Fibroblast of lung (primary cell): ENCODE data around the gene TDRD1. TPM values are rescaled to one million over a fixed set of nuclear protein-coding genes. Genes with fewer than 3 reads are reported as not detected.

Experiments used
- DNase-seq, 2 donors: peaks; one replicate each; pipeline versions ENCODE4 v3.0.0 to v3.0.0-alpha.2; 2010; ENCODE audit warnings: low read depth in 2 of 2
- H2AFZ ChIP-seq: 2 replicates; pipeline ENCODE4 v1.5.1; 2012; ENCODE audit warnings: low read length, control low read depth, inconsistent platforms
- H3K27ac ChIP-seq: 2 replicates; pipeline ENCODE4 v1.5.1; 2011; ENCODE audit warnings: low read length, control low read depth; ENCODE audit not compliant: insufficient read depth
- H3K27me3 ChIP-seq: 2 replicates; pipeline ENCODE4 v1.5.1; 2011; ENCODE audit warnings: mild to moderate bottlenecking, low read length; ENCODE audit not compliant: control insufficient read depth, insufficient read depth
- H3K36me3 ChIP-seq: 2 replicates; pipeline ENCODE4 v1.5.1; 2011; ENCODE audit warnings: low read length; ENCODE audit not compliant: control insufficient read depth, insufficient read depth
- H3K4me1 ChIP-seq: 2 replicates; pipeline ENCODE4 v1.5.1; 2011; ENCODE audit warnings: low read length; ENCODE audit not compliant: control insufficient read depth, insufficient read depth; ENCODE audit errors: extremely low read depth
- H3K4me2 ChIP-seq: 2 replicates; pipeline ENCODE4 v1.5.1; 2011; ENCODE audit warnings: low read length, control low read depth; ENCODE audit not compliant: insufficient read depth; ENCODE audit errors: extremely low read depth
- H3K4me3 ChIP-seq, 4 experiments: fragments of 200-600 bp in 1 of 4; sonication (generic) in 1 of 4; replicated peaks in 1 of 4; 2 replicates each; pipeline ENCODE4 v1.5.1; 2011 to 2016; ENCODE audit warnings: low read length in 4 of 4, low read depth in 3 of 4, mild to moderate bottlenecking in 3 of 4, control low read depth in 2 of 4, inconsistent platforms in 1 of 4, mixed read lengths in 1 of 4; ENCODE audit not compliant: insufficient read depth in 1 of 4; ENCODE audit errors: control extremely low read depth in 1 of 4
- H3K79me2 ChIP-seq: 2 replicates; pipeline ENCODE4 v1.5.1; 2012; ENCODE audit warnings: mild to moderate bottlenecking, low read length, inconsistent platforms; ENCODE audit not compliant: control insufficient read depth, insufficient read depth
- H3K9ac ChIP-seq: 2 replicates; pipeline ENCODE4 v1.5.1; 2011; ENCODE audit warnings: mild to moderate bottlenecking, low read length, control low read depth; ENCODE audit not compliant: insufficient read depth
- H3K9me3 ChIP-seq: 2 replicates; pipeline ENCODE4 v1.5.1; 2012; ENCODE audit warnings: low read depth, low read length; ENCODE audit not compliant: control insufficient read depth, insufficient read depth
- H4K20me1 ChIP-seq: 2 replicates; pipeline ENCODE4 v1.5.1; 2011; ENCODE audit warnings: low read length; ENCODE audit not compliant: control insufficient read depth, insufficient read depth; ENCODE audit errors: extremely low read depth
- EZH2 ChIP-seq: IDR thresholded peaks from 2 replicates; pipeline ENCODE4 v1.5.1; 2012; ENCODE audit warnings: low read length, control low read depth, mild to moderate bottlenecking; ENCODE audit errors: missing control alignments
- polyA plus RNA-seq, 2 donors: library from polyadenylated mRNA; depleted of rRNA in 1 of 2; stranded (reverse) in 1 of 2; unstranded in 1 of 2; fragments of >200 nt; gene quantifications; 2 replicates each; pipeline ENCODE4 v1.2.1, GENCODE V29; 2011 to 2012; ENCODE audit warnings: missing spikeins in 1 of 2
- total RNA-seq: library from RNA; depleted of rRNA; stranded (reverse); fragments of >200 nt; gene quantifications from 2 replicates; pipeline ENCODE4 v1.2.1, GENCODE V29; 2014
- TF ChIP-seq, protein P1 (sequence below), 2 donors: IDR thresholded peaks in 1 of 2; conservative IDR thresholded peaks in 1 of 2; 1 replicate in 1 of 2; 2 replicates in 1 of 2; pipeline ENCODE4 v1.5.1; 2011 to 2012; ENCODE audit warnings: low read length in 2 of 2, control low read depth in 1 of 2, inconsistent platforms in 1 of 2, low read depth in 1 of 2, mild to moderate bottlenecking in 1 of 2

The TDRD1 gene
- total and polyA plus RNA-seq, 2 donors (not counting 1 experiment from before 2014, with no cell fraction given) = 0.22 TPM; not detected in 1

DNA sequence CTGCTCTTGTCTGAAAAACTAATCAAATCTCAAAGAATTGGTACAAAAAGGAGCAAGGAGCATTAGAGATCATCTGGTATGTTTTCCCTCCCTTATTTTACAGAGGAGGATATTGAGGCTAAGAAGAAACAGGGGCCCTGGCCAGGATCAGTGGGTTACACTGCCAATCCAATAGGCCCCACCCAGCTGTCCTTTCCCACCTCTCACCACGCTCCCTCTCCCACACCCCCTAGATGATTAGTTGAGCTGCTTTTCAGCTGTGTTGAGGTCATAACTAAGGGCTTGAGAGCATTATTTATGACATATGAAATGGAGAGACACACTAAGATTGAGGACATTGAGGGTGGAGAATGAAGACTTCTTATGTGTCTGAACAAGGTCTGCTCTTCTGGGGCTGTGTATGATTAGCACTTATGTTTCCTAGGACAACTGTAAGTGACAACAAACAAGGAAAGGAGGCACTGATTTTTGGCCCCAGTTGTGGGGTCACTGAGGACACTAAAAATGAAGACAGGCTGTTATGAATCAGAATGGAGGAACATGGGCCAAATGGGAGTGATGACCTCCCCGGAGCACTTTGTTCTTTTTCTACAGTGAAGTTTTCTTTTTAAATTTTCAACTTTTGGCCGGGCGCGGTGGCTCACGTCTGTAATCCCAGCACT lies 86.4 kb downstream of the TDRD1 start:
- no peaks in the 10 kb centered on the region for H3K79me2 ChIP-seq
- DNase-seq = peak; percentile 19 to 31
- no peaks in the 10 kb centered on the region for H3K9me3 ChIP-seq
- no peak overlapping the region for H3K27ac ChIP-seq
- no peak overlapping the region for H3K4me3 ChIP-seq
- no peaks in the 10 kb centered on the region for H4K20me1 ChIP-seq
- no peaks in the 10 kb centered on the region for H3K36me3 ChIP-seq
- peak overlapping the region; percentile 26 for H3K4me2 ChIP-seq
- no peak overlapping the region for H2AFZ ChIP-seq
- no peak overlapping the region for H3K9ac ChIP-seq
- H3K27me3 ChIP-seq = no peaks in the 10 kb centered on the region
- TF ChIP-seq EZH2 = no peak
- TF ChIP-seq, protein P1, sequence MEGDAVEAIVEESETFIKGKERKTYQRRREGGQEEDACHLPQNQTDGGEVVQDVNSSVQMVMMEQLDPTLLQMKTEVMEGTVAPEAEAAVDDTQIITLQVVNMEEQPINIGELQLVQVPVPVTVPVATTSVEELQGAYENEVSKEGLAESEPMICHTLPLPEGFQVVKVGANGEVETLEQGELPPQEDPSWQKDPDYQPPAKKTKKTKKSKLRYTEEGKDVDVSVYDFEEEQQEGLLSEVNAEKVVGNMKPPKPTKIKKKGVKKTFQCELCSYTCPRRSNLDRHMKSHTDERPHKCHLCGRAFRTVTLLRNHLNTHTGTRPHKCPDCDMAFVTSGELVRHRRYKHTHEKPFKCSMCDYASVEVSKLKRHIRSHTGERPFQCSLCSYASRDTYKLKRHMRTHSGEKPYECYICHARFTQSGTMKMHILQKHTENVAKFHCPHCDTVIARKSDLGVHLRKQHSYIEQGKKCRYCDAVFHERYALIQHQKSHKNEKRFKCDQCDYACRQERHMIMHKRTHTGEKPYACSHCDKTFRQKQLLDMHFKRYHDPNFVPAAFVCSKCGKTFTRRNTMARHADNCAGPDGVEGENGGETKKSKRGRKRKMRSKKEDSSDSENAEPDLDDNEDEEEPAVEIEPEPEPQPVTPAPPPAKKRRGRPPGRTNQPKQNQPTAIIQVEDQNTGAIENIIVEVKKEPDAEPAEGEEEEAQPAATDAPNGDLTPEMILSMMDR (conservative IDR thresholded peaks at IDR 0.05 in 1 of 2, IDR thresholded peaks at IDR 0.05 in 1 of 2; ENCODE audit: low read depth in 1 of 2, low read length in 2 of 2) = no peak
- peaks cover 13% of the 10 kb centered on the region for H3K4me1 ChIP-seq

- no peak for TF ChIP-seq EZH2
- TF ChIP-seq, protein P1 (conservative IDR thresholded peaks at IDR 0.05 in 1 of 2, IDR thresholded peaks at IDR 0.05 in 1 of 2; ENCODE audit: low read depth in 1 of 2, low read length in 2 of 2) = no peak
- no peak overlapping the region for H2AFZ ChIP-seq
- no peaks in the 10 kb centered on the region for H3K9me3 ChIP-seq
- H4K20me1 ChIP-seq = no peaks in the 10 kb centered on the region
- peak; percentile 61 to 88 for DNase-seq
- H3K4me3 ChIP-seq = no peak overlapping the region
- no peaks in the 10 kb centered on the region for H3K27me3 ChIP-seq
- no peaks in the 10 kb centered on the region for H3K79me2 ChIP-seq
- H3K36me3 ChIP-seq = no peaks in the 10 kb centered on the region
- H3K27ac ChIP-seq = no peak overlapping the region
- H3K4me2 ChIP-seq = no peak overlapping the region
- peaks cover 12% of the 10 kb centered on the region for H3K4me1 ChIP-seq
- H3K9ac ChIP-seq = no peak overlapping the region
Measured at GRCh38 chr10:114266521-114266920, 87.4 kb downstream of the TDRD1 start.

GRCh38 chr10:114271075-114271778 lies 92.1 kb downstream of the TDRD1 start:
- Histone ChIP-seq H4K20me1 (no peaks in the 10 kb centered on the region), H3K9me3 (no peaks in the 10 kb centered on the region), H3K4me3 (no peak overlapping the region), H3K4me2 (peak overlapping the region; percentile 79), H3K36me3 (no peaks in the 10 kb centered on the region), H3K79me2 (no peaks in the 10 kb centered on the region), H2AFZ (no peak overlapping the region), H3K27me3 (no peaks in the 10 kb centered on the region), H3K9ac (no peak overlapping the region), H3K27ac (peak overlapping the region; percentile 63), H3K4me1 (peaks cover 13% of the 10 kb centered on the region)
- DNase-seq = peak in 1 of 2 donors; percentile 83
- TF ChIP-seq, protein P1 (conservative IDR thresholded peaks at IDR 0.05 in 1 of 2, IDR thresholded peaks at IDR 0.05 in 1 of 2; ENCODE audit: low read depth in 1 of 2, low read length in 2 of 2) = no peak
- TF ChIP-seq EZH2 = no peak
